ENCODE results near the gene MPHOSPH10. TPM values are rescaled to one million over a fixed set of nuclear protein-coding genes. Genes with fewer than 3 reads are reported as not detected.

The MPHOSPH10 gene
- total and polyA plus RNA-seq, 2 of the 13 experiments (the other 11 are each of a cell fraction or from before 2014, with no cell fraction given): 37.8 to 137 TPM

GRCh38 chr2:71130152-71130904, at the start of gene MPHOSPH10, which contains the start of gene MCEE (continued):
- no peak for TF ChIP-seq GRHL1 (CRISPR knock-in tag; conservative IDR thresholded peaks at IDR 0.05)
- TF ChIP-seq ZNF251 (CRISPR knock-in tag; IDR thresholded peaks at IDR 0.05): 0 out of 2 replicates have a peak, but pooled peaks have one; percentile 74
- peak; percentile 69; the same call in 1 of the 2 replicates for TF ChIP-seq NCOA5 (CRISPR knock-in tag; IDR thresholded peaks at IDR 0.05)
- TF ChIP-seq TBX2 (CRISPR knock-in tag; IDR thresholded peaks at IDR 0.05; ENCODE audit: borderline replicate concordance): peak; percentile 95
- TF ChIP-seq REST (IDR thresholded peaks at IDR 0.05; ENCODE audit: borderline replicate concordance in 1 of 2, low read depth in 1 of 2, low read length in 2 of 2): peak; percentile 24 to 86
- TF ChIP-seq ARID3A (IDR thresholded peaks at IDR 0.05; ENCODE audit: low read depth, low read length): 0 out of 2 replicates have a peak, but pooled peaks have one; percentile 12
- peak; percentile 68 for TF ChIP-seq ZNF441 (CRISPR knock-in tag; IDR thresholded peaks at IDR 0.05; ENCODE audit: borderline replicate concordance)
- TF ChIP-seq ZMYM4 (CRISPR knock-in tag; IDR thresholded peaks at IDR 0.05): peak; percentile 66
- peak; percentile 83; the same call in 1 of the 2 replicates for TF ChIP-seq ZBTB4 (CRISPR knock-in tag; IDR thresholded peaks at IDR 0.05; ENCODE audit: borderline replicate concordance)
- TF ChIP-seq SRSF4 (IDR thresholded peaks at IDR 0.05; ENCODE audit: low read depth, low read length, poor library complexity, severe bottlenecking): peak; percentile 90
- peak; percentile 74; the same call in 1 of the 2 replicates for TF ChIP-seq GATA4 (IDR thresholded peaks at IDR 0.05; ENCODE audit: borderline replicate concordance, low read depth)
- TF ChIP-seq CBX1 (IDR thresholded peaks at IDR 0.05; ENCODE audit: low read depth): peak; percentile 95
- TF ChIP-seq ZNF530 (CRISPR knock-in tag; IDR thresholded peaks at IDR 0.05; ENCODE audit: low read depth): no peak
- peak; percentile 66 for TF ChIP-seq KLF9 (CRISPR knock-in tag; IDR thresholded peaks at IDR 0.05; ENCODE audit: low read depth)
